Measurements from ENCODE around the gene CPSF4L.

DNA sequence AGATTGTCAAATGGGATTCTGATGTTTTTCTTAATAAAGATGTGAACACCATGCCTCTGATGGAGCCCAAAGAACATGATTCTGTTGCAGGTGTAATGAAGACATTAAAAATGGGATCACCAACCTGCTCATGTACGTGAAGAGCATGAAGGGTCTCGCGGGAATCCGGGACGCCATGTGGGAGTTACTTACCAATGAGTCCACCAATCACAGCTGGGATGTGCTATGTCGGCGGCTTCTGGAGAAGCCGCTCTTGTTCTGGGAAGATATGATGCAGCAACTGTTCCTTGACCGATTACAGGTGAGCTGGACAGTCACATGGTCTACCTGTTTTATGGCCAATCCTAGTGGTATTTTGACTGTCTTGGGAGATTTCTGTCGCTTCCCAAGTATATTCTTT lies 61.2 kb downstream of the CPSF4L start:
- TF ChIP-seq, protein P1, sequence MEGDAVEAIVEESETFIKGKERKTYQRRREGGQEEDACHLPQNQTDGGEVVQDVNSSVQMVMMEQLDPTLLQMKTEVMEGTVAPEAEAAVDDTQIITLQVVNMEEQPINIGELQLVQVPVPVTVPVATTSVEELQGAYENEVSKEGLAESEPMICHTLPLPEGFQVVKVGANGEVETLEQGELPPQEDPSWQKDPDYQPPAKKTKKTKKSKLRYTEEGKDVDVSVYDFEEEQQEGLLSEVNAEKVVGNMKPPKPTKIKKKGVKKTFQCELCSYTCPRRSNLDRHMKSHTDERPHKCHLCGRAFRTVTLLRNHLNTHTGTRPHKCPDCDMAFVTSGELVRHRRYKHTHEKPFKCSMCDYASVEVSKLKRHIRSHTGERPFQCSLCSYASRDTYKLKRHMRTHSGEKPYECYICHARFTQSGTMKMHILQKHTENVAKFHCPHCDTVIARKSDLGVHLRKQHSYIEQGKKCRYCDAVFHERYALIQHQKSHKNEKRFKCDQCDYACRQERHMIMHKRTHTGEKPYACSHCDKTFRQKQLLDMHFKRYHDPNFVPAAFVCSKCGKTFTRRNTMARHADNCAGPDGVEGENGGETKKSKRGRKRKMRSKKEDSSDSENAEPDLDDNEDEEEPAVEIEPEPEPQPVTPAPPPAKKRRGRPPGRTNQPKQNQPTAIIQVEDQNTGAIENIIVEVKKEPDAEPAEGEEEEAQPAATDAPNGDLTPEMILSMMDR (IDR thresholded peaks at IDR 0.05; ENCODE audit: low read depth, low read length): no peak
- no peak for TF ChIP-seq EZH2phosphoT487 (IDR thresholded peaks at IDR 0.05; ENCODE audit: low read depth)

Data from OCI-LY3 (cell line).